Measurements from ENCODE around the gene RRN3. TPM values are rescaled to one million over a fixed set of nuclear protein-coding genes. Genes with fewer than 3 reads are reported as not detected.
"Not testable (repeated sequence)": the region's sequence is repeated elsewhere in the genome, so short reads cannot be mapped to it uniquely, and the experiment has no call there.

Gene RRN3
- total RNA-seq, 1 experiment from 2014 or later, result 32.2 TPM

GRCh38 chr16:15073101-15073500 is 21.0 kb downstream of the RRN3 start:
- H3K27me3 Mint-ChIP-seq (ENCODE audit: insufficient read depth, unreplicated experiment), result no peaks in the 10 kb centered on the region
- H3K36me3 ChIP-seq (ENCODE audit: control insufficient read depth, insufficient read depth, low read length), result no peaks in the 10 kb centered on the region
- no peaks in the 10 kb centered on the region for H3K9me3 ChIP-seq
- TF ChIP-seq CTCF (IDR thresholded peaks at IDR 0.05; ENCODE audit: insufficient read depth in 1 of 2, low read depth in 1 of 2, low read length in 1 of 2, severe bottlenecking in 1 of 2, unreplicated experiment in 1 of 2), result no peak
- DNase-seq, result no peak
- no peak overlapping the region for H3K4me3 ChIP-seq (ENCODE audit: low read depth, low read length)
- no TSS peak for BruUV-seq (replicated peaks)
- intact Hi-C loops (cut with micrococcal nuclease; ENCODE audit: unreplicated experiment), result no loop called here
- no peak overlapping the region for H3K4me3 Mint-ChIP-seq (ENCODE audit: unreplicated experiment)
- no peaks in the 10 kb centered on the region for H3K4me1 ChIP-seq
- H3K4me1 Mint-ChIP-seq (ENCODE audit: low read depth, unreplicated experiment), result peaks cover under 1% of the 10 kb centered on the region
- POLR2A ChIA-PET, result no interaction called here
- no peak overlapping the region for H3K27ac Mint-ChIP-seq (ENCODE audit: unreplicated experiment)
- H3K27me3 ChIP-seq (replicated peaks; ENCODE audit: control insufficient read depth, insufficient read depth, low read length), result no peaks in the 10 kb centered on the region
- CTCF ChIA-PET, result no interaction called here
- H3K9me3 Mint-ChIP-seq (ENCODE audit: unreplicated experiment), result no peaks in the 10 kb centered on the region
- peaks cover 66% of the 10 kb centered on the region for H3K36me3 Mint-ChIP-seq (ENCODE audit: insufficient read depth, unreplicated experiment)

- H3K4me1 Mint-ChIP-seq (ENCODE audit: low read depth, unreplicated experiment); H3K9me3 ChIP-seq; H3K27ac Mint-ChIP-seq (ENCODE audit: unreplicated experiment); intact Hi-C loops (cut with micrococcal nuclease; ENCODE audit: unreplicated experiment); H3K9me3 Mint-ChIP-seq (ENCODE audit: unreplicated experiment); BruUV-seq (replicated peaks); DNase-seq; H3K27me3 Mint-ChIP-seq (ENCODE audit: insufficient read depth, unreplicated experiment); CTCF ChIA-PET; H3K4me3 Mint-ChIP-seq (ENCODE audit: unreplicated experiment); H3K4me1 ChIP-seq; H3K36me3 ChIP-seq (ENCODE audit: control insufficient read depth, insufficient read depth, low read length); H3K4me3 ChIP-seq (ENCODE audit: low read depth, low read length); H3K27me3 ChIP-seq (replicated peaks; ENCODE audit: control insufficient read depth, insufficient read depth, low read length); POLR2A ChIA-PET: not testable (repeated sequence)
- H3K36me3 Mint-ChIP-seq (ENCODE audit: insufficient read depth, unreplicated experiment), result peaks cover 57% of the 10 kb centered on the region
Measured at GRCh38 chr16:15071916-15072769, 21.9 kb downstream of the RRN3 start.

DNA sequence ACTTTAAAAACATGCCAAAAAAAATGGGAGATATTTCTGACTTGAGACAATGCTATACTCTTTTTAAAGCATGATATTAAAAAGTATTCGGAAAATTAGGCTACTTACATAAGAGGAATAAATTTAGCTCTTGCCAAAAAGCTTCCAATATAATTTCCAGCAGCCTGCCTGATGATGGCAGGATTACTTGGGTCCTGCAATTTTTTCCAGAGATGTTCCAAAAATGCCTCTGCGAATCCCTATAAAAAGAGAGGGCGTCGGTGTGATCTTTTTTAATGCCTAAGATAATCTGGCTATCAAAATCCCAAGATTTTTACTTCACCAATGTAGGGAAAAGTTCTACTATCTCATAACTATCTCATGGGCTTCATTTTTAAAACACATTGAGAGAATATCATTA is 23.1 kb downstream of the RRN3 start:
- H3K36me3 ChIP-seq (ENCODE audit: control insufficient read depth, insufficient read depth, low read length); H3K4me1 Mint-ChIP-seq (ENCODE audit: low read depth, unreplicated experiment); intact Hi-C loops (cut with micrococcal nuclease; ENCODE audit: unreplicated experiment); H3K4me3 Mint-ChIP-seq (ENCODE audit: unreplicated experiment); DNase-seq; CTCF ChIA-PET; H3K4me1 ChIP-seq; H3K4me3 ChIP-seq (ENCODE audit: low read depth, low read length); H3K27me3 Mint-ChIP-seq (ENCODE audit: insufficient read depth, unreplicated experiment); H3K27me3 ChIP-seq (replicated peaks; ENCODE audit: control insufficient read depth, insufficient read depth, low read length); H3K9me3 ChIP-seq; POLR2A ChIA-PET; H3K27ac Mint-ChIP-seq (ENCODE audit: unreplicated experiment); BruUV-seq (replicated peaks); H3K9me3 Mint-ChIP-seq (ENCODE audit: unreplicated experiment): not testable (repeated sequence)
- peaks cover 52% of the 10 kb centered on the region for H3K36me3 Mint-ChIP-seq (ENCODE audit: insufficient read depth, unreplicated experiment)

GRCh38 chr16:15066690-15067089 is 27.4 kb downstream of the RRN3 start:
- DNase-seq; H3K27me3 Mint-ChIP-seq (ENCODE audit: insufficient read depth, unreplicated experiment); POLR2A ChIA-PET; BruUV-seq (replicated peaks); H3K9me3 ChIP-seq; H3K27me3 ChIP-seq (replicated peaks; ENCODE audit: control insufficient read depth, insufficient read depth, low read length); CTCF ChIA-PET; H3K4me3 Mint-ChIP-seq (ENCODE audit: unreplicated experiment); H3K36me3 ChIP-seq (ENCODE audit: control insufficient read depth, insufficient read depth, low read length); H3K4me1 Mint-ChIP-seq (ENCODE audit: low read depth, unreplicated experiment); H3K4me1 ChIP-seq; intact Hi-C loops (cut with micrococcal nuclease; ENCODE audit: unreplicated experiment); H3K9me3 Mint-ChIP-seq (ENCODE audit: unreplicated experiment); H3K27ac Mint-ChIP-seq (ENCODE audit: unreplicated experiment); H3K4me3 ChIP-seq (ENCODE audit: low read depth, low read length): not testable (repeated sequence)
- H3K36me3 Mint-ChIP-seq (ENCODE audit: insufficient read depth, unreplicated experiment), result peaks cover 55% of the 10 kb centered on the region

GRCh38 chr16:15065961-15066360 is 28.1 kb downstream of the RRN3 start:
- H3K27me3 ChIP-seq (replicated peaks; ENCODE audit: control insufficient read depth, insufficient read depth, low read length); H3K36me3 ChIP-seq (ENCODE audit: control insufficient read depth, insufficient read depth, low read length); POLR2A ChIA-PET; H3K27me3 Mint-ChIP-seq (ENCODE audit: insufficient read depth, unreplicated experiment); H3K9me3 ChIP-seq; BruUV-seq (replicated peaks); H3K4me3 ChIP-seq (ENCODE audit: low read depth, low read length); CTCF ChIA-PET; H3K27ac Mint-ChIP-seq (ENCODE audit: unreplicated experiment); intact Hi-C loops (cut with micrococcal nuclease; ENCODE audit: unreplicated experiment); H3K4me3 Mint-ChIP-seq (ENCODE audit: unreplicated experiment); H3K9me3 Mint-ChIP-seq (ENCODE audit: unreplicated experiment); DNase-seq; H3K4me1 ChIP-seq; H3K4me1 Mint-ChIP-seq (ENCODE audit: low read depth, unreplicated experiment): not testable (repeated sequence)
- H3K36me3 Mint-ChIP-seq (ENCODE audit: insufficient read depth, unreplicated experiment), result peaks cover 58% of the 10 kb centered on the region

DNA sequence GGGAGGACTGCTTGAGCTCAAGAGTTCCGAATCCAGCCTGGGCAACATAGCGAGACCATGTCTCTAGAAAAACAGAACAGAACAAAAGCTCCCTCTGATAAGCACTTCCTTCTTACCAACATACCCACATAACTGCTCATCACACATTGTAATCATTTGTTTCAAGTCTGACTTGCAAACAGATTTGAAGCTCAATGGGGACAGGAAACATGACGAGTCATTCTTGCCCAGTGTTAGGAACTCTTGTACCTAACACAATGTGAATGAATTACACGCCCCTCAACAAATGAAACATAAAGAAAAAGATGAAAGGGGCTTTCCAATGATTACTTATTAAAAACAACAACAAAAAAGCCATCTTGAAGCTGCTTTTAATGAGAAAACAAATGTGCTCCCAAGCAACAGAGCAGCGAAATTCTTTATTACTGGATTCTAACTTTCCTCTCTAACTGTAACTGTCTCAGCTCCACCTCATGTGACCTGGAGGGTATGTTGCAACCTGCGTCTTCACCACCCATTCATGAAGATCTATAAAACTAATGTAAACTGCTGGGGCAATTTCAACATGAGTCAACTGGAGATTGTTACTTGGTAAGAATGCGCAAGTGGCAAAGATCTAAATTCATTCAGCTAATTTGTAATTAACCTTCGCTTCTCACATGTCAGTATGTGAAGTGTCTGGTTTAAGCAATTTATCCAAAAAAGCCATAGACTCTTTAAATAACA is 31.8 kb downstream of the RRN3 start:
- POLR2A ChIA-PET; BruUV-seq (replicated peaks); H3K4me1 Mint-ChIP-seq (ENCODE audit: low read depth, unreplicated experiment); H3K4me3 ChIP-seq (ENCODE audit: low read depth, low read length); H3K36me3 ChIP-seq (ENCODE audit: control insufficient read depth, insufficient read depth, low read length); H3K9me3 ChIP-seq; H3K27ac Mint-ChIP-seq (ENCODE audit: unreplicated experiment); H3K4me3 Mint-ChIP-seq (ENCODE audit: unreplicated experiment); intact Hi-C loops (cut with micrococcal nuclease; ENCODE audit: unreplicated experiment); H3K27me3 ChIP-seq (replicated peaks; ENCODE audit: control insufficient read depth, insufficient read depth, low read length); H3K9me3 Mint-ChIP-seq (ENCODE audit: unreplicated experiment); CTCF ChIA-PET; H3K27me3 Mint-ChIP-seq (ENCODE audit: insufficient read depth, unreplicated experiment); DNase-seq: not testable (repeated sequence)
- peaks cover 80% of the 10 kb centered on the region for H3K36me3 Mint-ChIP-seq (ENCODE audit: insufficient read depth, unreplicated experiment)
- H3K4me1 ChIP-seq, result peaks cover 18% of the 10 kb centered on the region

All from Caco-2 (cell line).